SK-N-SH (cell line): ENCODE data around the gene BOLL. TPM values are rescaled to one million over a fixed set of nuclear protein-coding genes. Genes with fewer than 3 reads are reported as not detected.
"Not testable (repeated sequence)": the region's sequence is repeated elsewhere in the genome, so short reads cannot be mapped to it uniquely, and the experiment has no call there.

Experiments
- CTCF ChIA-PET: fragments of 300-600, 350-600 bp; formaldehyde crosslinking; extraction: SDS; loops from one replicate; lab custom pipeline; 2021; lab: Yijun Ruan, JAX
- POLR2A ChIA-PET: fragments of 350-600 bp; sonication (Branson Sonifier 250); formaldehyde crosslinking; extraction: SDS; loops from one replicate; lab custom pipeline; 2020; ENCODE audit warnings: antibody characterized with exemption, inconsistent platforms; lab: Yijun Ruan, JAX
- DNase-seq: peaks from one replicate; pipeline ENCODE4 v3.0.0; 2012
- H2AFZ ChIP-seq: fragments of 200-600 bp; sonication (generic); 2 replicates; pipeline ENCODE4 v1.8.1; 2016; ENCODE audit warnings: antibody characterized with exemption, mild to moderate bottlenecking, low read depth
- H3F3A ChIP-seq: fragments of 200-600 bp; sonication (generic); replicated peaks from 2 replicates; pipeline ENCODE3; 2016; ENCODE audit warnings: antibody characterized with exemption, mild to moderate bottlenecking; ENCODE audit not compliant: insufficient read depth
- H3K27ac ChIP-seq, 2 experiments: fragments of 200-500 bp in 1 of 2; fragments of 200-600 bp in 1 of 2; sonication (Bioruptor generic) in 1 of 2; sonication (generic), shearing (Covaris generic) in 1 of 2; 2 replicates each; pipeline versions ENCODE4 v1.5.1 to v1.6.1; 2014 to 2016; ENCODE audit warnings: low read depth in 2 of 2, inconsistent platforms in 1 of 2, low read length in 1 of 2, mild to moderate bottlenecking in 1 of 2, mixed read lengths in 1 of 2
- H3K27me3 ChIP-seq: fragments of 200-600 bp; sonication (generic), shearing (Covaris generic); 2 replicates; pipeline ENCODE4 v1.6.1; 2016; ENCODE audit warnings: mixed run types; ENCODE audit not compliant: insufficient read depth
- H3K36me3 ChIP-seq, 2 experiments: fragments of 200-500 bp in 1 of 2; fragments of 200-600 bp in 1 of 2; sonication (Bioruptor generic) in 1 of 2; sonication (generic) in 1 of 2; replicated peaks in 1 of 2; 2 replicates each; pipeline versions ENCODE3 to v1.5.1; 2014 to 2016; ENCODE audit warnings: low read length in 1 of 2, mild to moderate bottlenecking in 1 of 2; ENCODE audit not compliant: insufficient read depth in 2 of 2, control insufficient read depth in 1 of 2
- H3K4me1 ChIP-seq, 2 experiments: fragments of 200-500 bp in 1 of 2; fragments of 200-600 bp in 1 of 2; sonication (Bioruptor generic) in 1 of 2; sonication (generic), shearing (Covaris generic) in 1 of 2; 2 replicates each; pipeline versions ENCODE4 v1.5.1 to v1.6.1; 2014 to 2016; ENCODE audit warnings: low read depth in 1 of 2, low read length in 1 of 2, mixed run types in 1 of 2; ENCODE audit not compliant: insufficient read depth in 2 of 2, control insufficient read depth in 1 of 2
- H3K4me2 ChIP-seq: fragments of 200-600 bp; sonication (generic), shearing (Covaris generic); 2 replicates; pipeline ENCODE4 v1.6.1; 2017; ENCODE audit warnings: mixed run types
- H3K4me3 ChIP-seq, 2 experiments: fragments of 200-500 bp in 1 of 2; fragments of 200-600 bp in 1 of 2; sonication (Bioruptor generic) in 1 of 2; sonication (generic), shearing (Covaris generic) in 1 of 2; 2 replicates each; pipeline versions ENCODE4 v1.5.1 to v1.8.1; 2014 to 2016; ENCODE audit warnings: low read depth in 2 of 2, inconsistent platforms in 1 of 2, low read length in 1 of 2, mild to moderate bottlenecking in 1 of 2, mixed read lengths in 1 of 2, moderate library complexity in 1 of 2
- H3K79me2 ChIP-seq: fragments of 200-600 bp; sonication (generic); 2 replicates; pipeline ENCODE4 v1.8.1; 2017; ENCODE audit warnings: mild to moderate bottlenecking; ENCODE audit not compliant: insufficient read depth
- H3K9ac ChIP-seq: fragments of 200-600 bp; sonication (generic); 2 replicates; pipeline ENCODE4 v1.6.1; 2017; ENCODE audit warnings: mixed run types
- H3K9me2 ChIP-seq: fragments of 200-600 bp; sonication (generic); 2 replicates; pipeline ENCODE4 v1.6.1; 2017; ENCODE audit warnings: mixed run types
- H3K9me3 ChIP-seq: fragments of 200-600 bp; sonication (generic); 2 replicates; pipeline ENCODE4 v1.6.1; 2017; ENCODE audit warnings: mixed run types, mild to moderate bottlenecking, moderate library complexity
- H4K20me1 ChIP-seq: fragments of 200-600 bp; sonication (generic); 2 replicates; pipeline ENCODE4 v1.6.1; 2017; ENCODE audit warnings: mild to moderate bottlenecking, mixed run types; ENCODE audit not compliant: insufficient read depth
- EZH2phosphoT487 ChIP-seq: fragments of 200-600 bp; sonication (generic); IDR thresholded peaks from 2 replicates; pipeline ENCODE4 v1.6.1; 2017; ENCODE audit warnings: low read depth, mixed run types, mild to moderate bottlenecking, antibody characterized with exemption, moderate library complexity, borderline replicate concordance
- FOSL2 ChIP-seq: IDR thresholded peaks from 2 replicates; pipeline ENCODE4 v1.4.0; 2012; ENCODE audit warnings: low read depth, mild to moderate bottlenecking, moderate library complexity, borderline replicate concordance
- NRF1 ChIP-seq: IDR thresholded peaks from 2 replicates; pipeline ENCODE4 v1.6.1; 2012; ENCODE audit warnings: low read depth, mild to moderate bottlenecking, low read length
- SMC3 ChIP-seq: IDR thresholded peaks from 2 replicates; pipeline ENCODE4 v1.6.1; 2012; ENCODE audit warnings: low read depth, low read length, improper control_type of control experiment
- TCF12 ChIP-seq: IDR thresholded peaks from 2 replicates; pipeline ENCODE4 v1.4.0; 2012
- TEAD4 ChIP-seq: IDR thresholded peaks from 2 replicates; pipeline ENCODE4 v1.4.0; 2012; ENCODE audit warnings: mild to moderate bottlenecking, borderline replicate concordance; ENCODE audit not compliant: insufficient read depth
- WGBS: methylation state at CpG from one replicate; pipeline ENCODE4 v1.1.6; 2017; ENCODE audit warnings: low lambda C conversion rate; 5-methylcytosine and 5-hydroxymethylcytosine counted together
- polyA plus RNA-seq, 3 experiments: library from polyadenylated mRNA; depleted of rRNA; stranded (reverse); fragments of >200 nt; gene quantifications; 2 replicates each; pipeline ENCODE4 v1.2.3, GENCODE V29; 2012
- TF ChIP-seq, protein P1 (sequence below): IDR thresholded peaks from 2 replicates; pipeline ENCODE4; 2012
- TF ChIP-seq, protein P2 (sequence below): IDR thresholded peaks from 2 replicates; pipeline ENCODE4 v1.6.1; 2012; ENCODE audit warnings: mild to moderate bottlenecking, low read depth, low read length, moderate library complexity

Gene BOLL
- polyA plus RNA-seq, 1 of the 3 experiments (the other 2 are of a cell fraction): not detected

DNA sequence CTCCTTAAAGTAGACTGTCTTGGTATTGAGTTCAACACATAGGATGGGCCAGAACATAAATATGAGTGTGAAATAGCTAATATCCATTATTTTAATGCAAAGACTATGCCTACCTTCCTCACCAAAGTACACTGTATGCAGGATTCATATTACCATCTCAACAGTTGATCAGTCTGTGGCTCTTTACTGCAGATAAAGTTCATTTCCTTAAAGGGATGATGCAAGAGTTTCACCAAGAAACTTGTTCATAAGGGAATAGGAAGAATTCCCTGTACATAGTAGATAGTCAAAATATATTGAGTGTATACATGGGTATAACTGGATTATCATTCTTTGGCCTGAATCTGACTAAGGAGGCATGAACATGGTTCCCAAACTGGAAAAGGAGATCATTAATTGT, 44.9 kb downstream of the BOLL start (continued):
- TF ChIP-seq, protein P1, sequence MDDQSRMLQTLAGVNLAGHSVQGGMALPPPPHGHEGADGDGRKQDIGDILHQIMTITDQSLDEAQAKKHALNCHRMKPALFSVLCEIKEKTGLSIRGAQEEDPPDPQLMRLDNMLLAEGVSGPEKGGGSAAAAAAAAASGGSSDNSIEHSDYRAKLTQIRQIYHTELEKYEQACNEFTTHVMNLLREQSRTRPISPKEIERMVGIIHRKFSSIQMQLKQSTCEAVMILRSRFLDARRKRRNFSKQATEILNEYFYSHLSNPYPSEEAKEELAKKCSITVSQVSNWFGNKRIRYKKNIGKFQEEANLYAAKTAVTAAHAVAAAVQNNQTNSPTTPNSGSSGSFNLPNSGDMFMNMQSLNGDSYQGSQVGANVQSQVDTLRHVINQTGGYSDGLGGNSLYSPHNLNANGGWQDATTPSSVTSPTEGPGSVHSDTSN: no peak

DNA sequence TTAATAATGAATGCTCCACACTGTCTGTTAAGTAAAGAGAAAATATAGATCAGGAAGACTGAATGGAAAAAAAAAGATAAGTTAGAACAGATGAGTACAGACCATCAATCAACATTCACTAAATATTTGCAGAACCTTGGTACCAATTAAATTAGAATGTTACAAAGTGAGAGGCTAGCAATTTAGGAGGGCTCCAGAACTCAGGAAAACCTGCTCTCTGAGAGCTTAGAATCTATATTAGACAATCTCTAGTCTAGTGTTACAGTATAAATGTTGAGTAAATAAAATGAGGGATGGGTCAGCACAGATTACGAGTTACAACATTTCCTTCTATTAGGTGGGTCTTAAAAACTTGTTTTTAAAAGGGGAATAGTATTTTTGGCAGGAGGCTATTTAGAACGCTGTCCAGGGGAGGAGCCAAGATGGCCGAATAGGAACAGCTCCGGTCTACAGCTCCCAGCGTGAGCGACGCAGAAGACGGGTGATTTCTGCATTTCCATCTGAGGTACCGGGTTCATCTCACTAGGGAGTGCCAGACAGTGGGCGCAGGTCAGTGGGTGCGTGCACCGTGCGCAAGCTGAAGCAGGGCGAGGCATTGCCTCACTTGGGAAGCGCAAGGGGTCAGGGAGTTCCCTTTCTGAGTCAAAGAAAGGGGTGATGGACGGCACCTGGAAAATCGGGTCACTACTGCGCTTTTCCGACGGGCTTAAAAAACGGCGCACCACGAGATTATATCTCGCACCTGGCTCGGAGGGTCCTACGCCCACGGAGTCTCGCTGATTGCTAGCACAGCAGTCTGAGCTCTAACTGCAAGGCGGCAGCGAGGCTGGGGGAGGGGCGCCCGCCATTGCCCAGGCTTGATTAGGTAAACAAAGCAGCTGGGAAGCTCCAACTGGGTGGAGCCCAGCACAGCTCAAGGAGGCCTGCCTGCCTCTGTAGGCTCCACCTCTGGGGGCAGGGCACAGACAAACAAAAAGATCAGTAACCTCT, 56.3 kb downstream of the BOLL start:
- H3K79me2 ChIP-seq, DNase-seq, H3K27me3 ChIP-seq, CTCF ChIA-PET, H4K20me1 ChIP-seq, H3K4me2 ChIP-seq, H3K36me3 ChIP-seq, H3K9me3 ChIP-seq, H3K4me1 ChIP-seq, H3K4me3 ChIP-seq, H2AFZ ChIP-seq, H3K9ac ChIP-seq, H3K27ac ChIP-seq, H3K9me2 ChIP-seq, H3F3A ChIP-seq: not testable (repeated sequence)
- WGBS: 68% methylated on average over 14 of the region's 32 CpGs
- POLR2A ChIA-PET: interaction anchor here (0.6 kb wide), 1 partner anchor 17 kb away, joined by 3 read pairs; no protein-coding TSS in a partner anchor

DNA sequence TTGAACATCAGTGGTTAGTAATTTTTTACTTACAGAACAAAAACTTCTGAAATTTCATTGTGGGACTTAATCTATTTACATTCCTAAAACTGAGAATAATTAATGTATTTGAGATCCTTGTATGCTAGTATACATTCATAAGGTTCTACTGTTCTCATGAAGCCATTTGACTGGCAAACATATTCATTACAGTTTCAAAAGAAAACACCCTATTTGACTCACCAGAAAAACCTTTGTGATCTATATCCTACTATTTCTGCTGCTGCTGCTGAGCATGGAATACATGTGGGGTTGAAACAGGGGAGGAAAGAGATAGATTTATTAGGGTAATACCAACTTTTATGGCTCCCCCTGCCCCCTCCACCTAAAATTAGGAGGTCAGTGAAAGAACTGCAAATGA, 58.1 kb downstream of the BOLL start:
- TF ChIP-seq, protein P1: no peak
- TF ChIP-seq NRF1 (no peak), FOSL2 (no peak), TCF12 (no peak), TEAD4 (no peak), SMC3 (no peak), EZH2phosphoT487 (no peak)
- TF ChIP-seq, protein P2, sequence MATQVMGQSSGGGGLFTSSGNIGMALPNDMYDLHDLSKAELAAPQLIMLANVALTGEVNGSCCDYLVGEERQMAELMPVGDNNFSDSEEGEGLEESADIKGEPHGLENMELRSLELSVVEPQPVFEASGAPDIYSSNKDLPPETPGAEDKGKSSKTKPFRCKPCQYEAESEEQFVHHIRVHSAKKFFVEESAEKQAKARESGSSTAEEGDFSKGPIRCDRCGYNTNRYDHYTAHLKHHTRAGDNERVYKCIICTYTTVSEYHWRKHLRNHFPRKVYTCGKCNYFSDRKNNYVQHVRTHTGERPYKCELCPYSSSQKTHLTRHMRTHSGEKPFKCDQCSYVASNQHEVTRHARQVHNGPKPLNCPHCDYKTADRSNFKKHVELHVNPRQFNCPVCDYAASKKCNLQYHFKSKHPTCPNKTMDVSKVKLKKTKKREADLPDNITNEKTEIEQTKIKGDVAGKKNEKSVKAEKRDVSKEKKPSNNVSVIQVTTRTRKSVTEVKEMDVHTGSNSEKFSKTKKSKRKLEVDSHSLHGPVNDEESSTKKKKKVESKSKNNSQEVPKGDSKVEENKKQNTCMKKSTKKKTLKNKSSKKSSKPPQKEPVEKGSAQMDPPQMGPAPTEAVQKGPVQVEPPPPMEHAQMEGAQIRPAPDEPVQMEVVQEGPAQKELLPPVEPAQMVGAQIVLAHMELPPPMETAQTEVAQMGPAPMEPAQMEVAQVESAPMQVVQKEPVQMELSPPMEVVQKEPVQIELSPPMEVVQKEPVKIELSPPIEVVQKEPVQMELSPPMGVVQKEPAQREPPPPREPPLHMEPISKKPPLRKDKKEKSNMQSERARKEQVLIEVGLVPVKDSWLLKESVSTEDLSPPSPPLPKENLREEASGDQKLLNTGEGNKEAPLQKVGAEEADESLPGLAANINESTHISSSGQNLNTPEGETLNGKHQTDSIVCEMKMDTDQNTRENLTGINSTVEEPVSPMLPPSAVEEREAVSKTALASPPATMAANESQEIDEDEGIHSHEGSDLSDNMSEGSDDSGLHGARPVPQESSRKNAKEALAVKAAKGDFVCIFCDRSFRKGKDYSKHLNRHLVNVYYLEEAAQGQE: no peak
- TF ChIP-seq, all 33 proteins: peak for 0
- no peaks in the 10 kb centered on the region for H3K4me1 ChIP-seq

More for the DNA sequence above, 58.1 kb downstream of the BOLL start:
- DNase-seq: no peak
- no peaks in the 10 kb centered on the region for H3K36me3 ChIP-seq
- no peak overlapping the region for H3K4me3 ChIP-seq
- H3K4me2 ChIP-seq: no peak overlapping the region
- ChIA-PET CTCF (no interaction called here), POLR2A (no interaction called here)
- H3K9me2 ChIP-seq: peaks cover 6% of the 10 kb centered on the region; the same call in 1 of the 2 replicates
- no peaks in the 10 kb centered on the region for H3K9me3 ChIP-seq
- no peaks in the 10 kb centered on the region for H3F3A ChIP-seq
- no peaks in the 10 kb centered on the region for H3K79me2 ChIP-seq
- no peaks in the 10 kb centered on the region for H4K20me1 ChIP-seq
- H3K9ac ChIP-seq: no peak overlapping the region
- no peaks in the 10 kb centered on the region for H3K27me3 ChIP-seq
- no peak overlapping the region for H3K27ac ChIP-seq
- no peak overlapping the region for H2AFZ ChIP-seq
